ENCODE measurements around the gene POU6F2.

DNA sequence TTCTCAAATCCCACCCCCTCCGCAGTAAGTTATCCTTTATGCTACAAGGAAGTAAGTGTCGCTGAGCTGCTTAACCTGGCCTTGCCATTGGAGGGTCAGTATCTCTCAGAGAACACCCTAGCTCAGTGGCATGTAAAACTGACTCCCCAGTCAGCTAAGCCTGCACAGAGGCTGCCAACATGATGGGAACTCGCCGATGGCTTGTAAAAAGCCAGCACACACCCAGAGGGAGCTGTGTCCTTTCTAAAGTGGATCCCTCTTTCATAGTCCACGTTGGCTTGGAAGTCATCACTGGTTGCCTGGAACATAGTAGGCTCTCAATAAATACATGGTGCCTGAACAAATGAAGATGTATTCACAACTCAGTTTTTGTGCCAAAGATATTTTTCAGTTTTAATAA is 339.4 kb downstream of the POU6F2 start:
- TF ChIP-seq, protein P1, sequence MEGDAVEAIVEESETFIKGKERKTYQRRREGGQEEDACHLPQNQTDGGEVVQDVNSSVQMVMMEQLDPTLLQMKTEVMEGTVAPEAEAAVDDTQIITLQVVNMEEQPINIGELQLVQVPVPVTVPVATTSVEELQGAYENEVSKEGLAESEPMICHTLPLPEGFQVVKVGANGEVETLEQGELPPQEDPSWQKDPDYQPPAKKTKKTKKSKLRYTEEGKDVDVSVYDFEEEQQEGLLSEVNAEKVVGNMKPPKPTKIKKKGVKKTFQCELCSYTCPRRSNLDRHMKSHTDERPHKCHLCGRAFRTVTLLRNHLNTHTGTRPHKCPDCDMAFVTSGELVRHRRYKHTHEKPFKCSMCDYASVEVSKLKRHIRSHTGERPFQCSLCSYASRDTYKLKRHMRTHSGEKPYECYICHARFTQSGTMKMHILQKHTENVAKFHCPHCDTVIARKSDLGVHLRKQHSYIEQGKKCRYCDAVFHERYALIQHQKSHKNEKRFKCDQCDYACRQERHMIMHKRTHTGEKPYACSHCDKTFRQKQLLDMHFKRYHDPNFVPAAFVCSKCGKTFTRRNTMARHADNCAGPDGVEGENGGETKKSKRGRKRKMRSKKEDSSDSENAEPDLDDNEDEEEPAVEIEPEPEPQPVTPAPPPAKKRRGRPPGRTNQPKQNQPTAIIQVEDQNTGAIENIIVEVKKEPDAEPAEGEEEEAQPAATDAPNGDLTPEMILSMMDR (tag by site-specific recombination; IDR thresholded peaks at IDR 0.05) = no peak
- TF ChIP-seq, protein P2, sequence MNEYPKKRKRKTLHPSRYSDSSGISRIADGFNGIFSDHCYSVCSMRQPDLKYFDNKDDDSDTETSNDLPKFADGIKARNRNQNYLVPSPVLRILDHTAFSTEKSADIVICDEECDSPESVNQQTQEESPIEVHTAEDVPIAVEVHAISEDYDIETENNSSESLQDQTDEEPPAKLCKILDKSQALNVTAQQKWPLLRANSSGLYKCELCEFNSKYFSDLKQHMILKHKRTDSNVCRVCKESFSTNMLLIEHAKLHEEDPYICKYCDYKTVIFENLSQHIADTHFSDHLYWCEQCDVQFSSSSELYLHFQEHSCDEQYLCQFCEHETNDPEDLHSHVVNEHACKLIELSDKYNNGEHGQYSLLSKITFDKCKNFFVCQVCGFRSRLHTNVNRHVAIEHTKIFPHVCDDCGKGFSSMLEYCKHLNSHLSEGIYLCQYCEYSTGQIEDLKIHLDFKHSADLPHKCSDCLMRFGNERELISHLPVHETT (tag by site-specific recombination; IDR thresholded peaks at IDR 0.05) = no peak
- no peak for TF ChIP-seq ZNF221 (tag by site-specific recombination; IDR thresholded peaks at IDR 0.05; ENCODE audit: borderline replicate concordance)

Data from HEK293 (cell line).